Activated naive CD4-positive, alpha-beta T cell treated with anti-CD3 and anti-CD28 coated beads, Interleukin-2, amount 10 ng/mL, durations not matched to agents 7 days and 5 days (primary cell): ENCODE results near the gene ATAD5.
"Not testable (repeated sequence)": the region's sequence is repeated elsewhere in the genome, so short reads cannot be mapped to it uniquely, and the experiment has no call there.

Experiments
- CTCF ChIA-PET: fragments of 350-600 bp; sonication (Branson Sonifier 250); formaldehyde crosslinking; loops from one replicate; lab custom pipeline; 2021; ENCODE audit warnings: antibody characterized with exemption; lab: Charles Lee
- DNase-seq: peaks from one replicate; pipeline ENCODE4 v3.0.0-alpha.2; 2020
- H3K27ac Mint-ChIP-seq: one replicate; pipeline ENCODE4 v1.8.0; 2021; ENCODE audit warnings: mild to moderate bottlenecking, moderate library complexity, mixed read lengths
- H3K27me3 Mint-ChIP-seq: one replicate; pipeline ENCODE4 v1.8.0; 2021; ENCODE audit warnings: mild to moderate bottlenecking, mixed read lengths
- H3K36me3 Mint-ChIP-seq: one replicate; pipeline ENCODE4 v1.8.0; 2021; ENCODE audit warnings: mixed read lengths
- H3K4me1 Mint-ChIP-seq: one replicate; pipeline ENCODE4 v1.8.0; 2021; ENCODE audit warnings: mixed read lengths
- H3K4me3 Mint-ChIP-seq: one replicate; pipeline ENCODE4 v1.8.0; 2021; ENCODE audit warnings: mild to moderate bottlenecking, moderate library complexity, mixed read lengths
- H3K9me3 Mint-ChIP-seq: one replicate; pipeline ENCODE4 v1.8.0; 2021; ENCODE audit warnings: mixed read lengths

Gene ATAD5

DNA sequence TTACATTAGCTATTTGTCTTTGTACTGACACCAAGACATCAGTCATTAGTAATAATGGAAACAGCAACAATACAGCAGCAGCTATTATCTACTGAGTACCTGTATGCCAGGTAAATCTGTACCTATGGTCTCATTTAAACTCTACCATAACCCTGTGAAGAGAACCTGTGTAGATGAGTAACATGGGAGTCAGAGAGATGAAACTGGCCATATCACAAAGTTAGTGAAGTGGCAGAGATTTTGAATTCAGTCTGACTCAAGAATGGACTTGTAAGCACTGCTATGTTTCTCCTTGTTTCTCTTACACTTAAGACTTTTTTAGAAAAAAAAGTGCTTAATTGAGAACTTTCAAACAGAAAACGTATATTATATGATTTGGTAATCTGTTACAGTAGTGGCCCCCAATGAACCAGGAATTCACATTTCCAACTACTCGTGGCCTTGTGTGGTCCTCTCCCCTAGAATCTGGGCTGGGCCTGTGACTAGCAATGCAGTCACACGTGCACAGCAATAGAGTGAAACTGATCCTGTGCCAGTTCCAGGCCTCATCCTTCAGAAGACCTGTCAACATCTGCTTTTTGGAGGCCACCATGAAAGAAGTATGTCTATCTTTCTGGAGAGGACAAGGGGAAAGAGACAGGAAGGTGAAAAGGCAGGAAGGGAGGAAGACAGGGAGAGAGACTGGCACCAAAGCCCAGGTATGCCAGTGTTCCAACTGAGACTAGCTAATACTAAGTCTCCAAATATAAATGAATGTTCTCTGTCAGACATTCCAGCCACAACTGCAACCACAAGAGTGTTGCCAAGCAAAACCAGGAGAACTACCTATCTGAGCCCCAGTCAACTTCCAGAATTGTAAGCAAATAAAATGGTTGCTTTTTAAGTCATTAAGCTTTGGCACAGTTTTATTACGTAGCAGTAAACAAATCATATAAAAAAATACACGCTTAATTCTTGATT lies 19.3 kb upstream of the ATAD5 start:
- Mint-ChIP-seq H3K9me3 (no peaks in the 10 kb centered on the region), H3K27me3 (no peaks in the 10 kb centered on the region), H3K4me1 (peaks cover 61% of the 10 kb centered on the region), H3K27ac (peak overlapping the region; percentile 87), H3K36me3 (peaks cover 41% of the 10 kb centered on the region), H3K4me3 (no peak overlapping the region)
- no peak for DNase-seq
- CTCF ChIA-PET, result interaction anchor here (12.3 kb wide), 1 partner anchor 10 kb away, joined by 211 read pairs; the partner anchor contains the start of gene CRLF3

DNA sequence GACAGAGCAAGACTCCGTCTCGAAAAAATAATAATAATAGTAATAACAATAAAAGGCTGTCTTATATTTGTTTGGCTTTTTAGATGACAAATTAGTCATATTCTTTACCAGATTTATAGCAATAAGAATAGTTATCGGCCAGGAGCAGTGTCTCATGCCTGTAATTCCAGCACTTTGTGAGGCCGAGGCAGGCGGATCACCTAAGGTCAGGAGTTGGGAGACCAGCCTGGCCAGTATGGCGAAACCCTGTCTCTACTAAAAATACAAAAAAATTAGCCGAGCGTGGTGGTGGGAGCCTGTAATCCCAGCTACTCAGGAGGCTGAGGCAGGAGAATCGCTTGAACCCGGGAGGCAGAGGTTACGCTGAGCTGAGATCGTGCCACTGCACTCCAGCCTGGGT lies 17.5 kb upstream of the ATAD5 start:
- H3K27me3 Mint-ChIP-seq, H3K9me3 Mint-ChIP-seq, H3K4me3 Mint-ChIP-seq, H3K27ac Mint-ChIP-seq, DNase-seq: not testable (repeated sequence)
- H3K4me1 Mint-ChIP-seq, result peaks cover 63% of the 10 kb centered on the region
- CTCF ChIA-PET, result interaction anchor here (12.3 kb wide), 1 partner anchor 8 kb away, joined by 211 read pairs; the partner anchor contains the start of gene CRLF3
- H3K36me3 Mint-ChIP-seq, result peaks cover 44% of the 10 kb centered on the region

- CTCF ChIA-PET, result interaction anchor here (12.3 kb wide), 1 partner anchor 8 kb away, joined by 211 read pairs; the partner anchor contains the start of gene CRLF3
- H3K4me3 Mint-ChIP-seq, H3K27me3 Mint-ChIP-seq, H3K27ac Mint-ChIP-seq, H3K9me3 Mint-ChIP-seq, DNase-seq: not testable (repeated sequence)
- Mint-ChIP-seq H3K4me1 (peaks cover 63% of the 10 kb centered on the region), H3K36me3 (peaks cover 40% of the 10 kb centered on the region)
Measured at GRCh38 chr17:30814860-30815259, 16.9 kb upstream of the ATAD5 start.

- Mint-ChIP-seq H3K27ac (no peak overlapping the region), H3K4me1 (peaks cover 63% of the 10 kb centered on the region)
- CTCF ChIA-PET, result interaction anchor here (0.8 kb wide), 1 partner anchor 8 kb away, joined by 3 read pairs; the partner anchor contains the start of gene CRLF3
Measured at GRCh38 chr17:30816165-30816564, 15.6 kb upstream of the ATAD5 start.

DNA sequence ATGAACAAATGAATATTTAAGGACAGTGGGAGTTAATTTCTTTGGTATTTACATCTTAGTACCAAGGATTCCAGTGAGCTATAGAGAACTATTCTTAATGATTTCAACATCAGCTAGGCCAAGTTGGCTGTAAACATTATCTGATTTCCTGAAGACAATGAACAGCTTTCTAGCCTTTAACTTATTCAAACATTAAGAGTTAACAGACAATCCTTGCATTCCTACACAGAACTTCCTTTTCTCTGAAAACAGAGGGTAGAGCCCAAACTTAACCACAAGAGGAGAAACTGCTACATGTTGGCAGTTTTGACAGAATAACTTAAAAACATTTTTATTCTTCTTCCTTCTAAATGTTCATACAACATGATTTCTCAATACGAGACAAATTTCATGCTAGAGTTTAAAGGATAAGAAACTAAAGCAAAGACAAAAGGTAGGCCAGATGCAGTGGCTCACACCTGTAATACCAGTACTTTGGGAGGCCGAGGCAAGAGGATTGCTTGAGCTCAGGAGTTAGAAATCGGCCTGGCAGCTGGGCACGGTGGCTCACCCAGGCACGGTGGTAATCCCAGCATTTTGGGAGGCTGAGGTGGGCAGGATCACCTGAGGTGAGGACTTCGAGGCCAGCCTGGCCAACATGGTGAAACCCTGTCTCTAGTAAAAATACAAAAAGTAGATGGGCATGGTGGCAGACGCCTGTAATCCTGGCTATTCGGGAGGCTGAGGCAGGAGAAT lies 11.6 kb upstream of the ATAD5 start:
- Mint-ChIP-seq H3K27me3 (no peaks in the 10 kb centered on the region), H3K4me3 (peak overlapping the region; percentile 96), H3K9me3 (peaks cover 2% of the 10 kb centered on the region), H3K4me1 (peaks cover 63% of the 10 kb centered on the region), H3K36me3 (peaks cover 32% of the 10 kb centered on the region), H3K27ac (peak overlapping the region; percentile 93)
- no peak for DNase-seq
- CTCF ChIA-PET, result interaction anchor here (11.0 kb wide), 1 partner anchor 11 kb away, joined by 211 read pairs; no protein-coding TSS in a partner anchor

More at GRCh38 chr17:30816165-30816564, 15.6 kb upstream of the ATAD5 start:
- peaks cover 2% of the 10 kb centered on the region for H3K9me3 Mint-ChIP-seq
- DNase-seq, result no peak
- no peak overlapping the region for H3K4me3 Mint-ChIP-seq
- no peaks in the 10 kb centered on the region for H3K27me3 Mint-ChIP-seq
- peaks cover 38% of the 10 kb centered on the region for H3K36me3 Mint-ChIP-seq

DNA sequence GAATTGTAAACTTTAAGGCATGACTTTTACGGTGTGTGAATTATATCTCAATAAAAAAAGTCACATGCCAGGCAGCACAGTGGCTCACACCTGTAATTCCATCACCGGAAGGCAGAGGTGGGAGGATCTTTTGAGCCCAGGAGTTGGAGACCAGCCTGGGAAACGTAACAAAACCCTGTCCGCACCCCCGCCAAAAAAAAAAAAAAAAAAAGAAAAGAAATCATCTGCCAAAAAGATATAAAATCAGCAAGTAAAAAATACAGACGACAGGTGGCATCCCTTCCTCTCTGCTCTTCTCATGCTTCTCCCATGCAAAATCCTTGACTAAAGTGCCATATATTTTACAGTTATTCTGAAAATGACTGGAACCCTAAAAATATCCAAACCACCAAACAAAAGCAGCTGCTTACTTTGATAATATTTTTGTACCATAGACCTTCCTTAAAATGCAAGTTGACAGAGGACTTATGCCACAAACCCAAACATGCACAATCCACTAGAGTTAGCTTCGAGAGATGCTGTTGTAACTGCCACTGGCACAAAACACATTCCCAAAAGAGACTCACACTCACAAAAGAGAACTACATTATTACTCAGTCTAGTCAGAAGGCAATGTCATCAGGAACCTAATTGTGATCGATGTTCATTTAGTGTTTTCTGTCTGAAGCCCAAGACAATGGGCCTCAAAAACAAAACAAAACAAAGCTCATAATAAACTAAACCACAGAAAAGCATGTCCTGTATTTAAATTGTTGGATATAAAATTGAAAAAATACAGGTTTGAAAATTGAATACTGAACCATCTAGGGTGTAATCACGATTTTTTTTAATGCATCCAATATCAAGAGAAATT lies 9.7 kb upstream of the ATAD5 start:
- peaks cover 2% of the 10 kb centered on the region for H3K9me3 Mint-ChIP-seq
- H3K27ac Mint-ChIP-seq, result peak overlapping the region; percentile 93
- peak; percentile 41 for DNase-seq
- H3K4me3 Mint-ChIP-seq, result peak overlapping the region; percentile 96
- H3K27me3 Mint-ChIP-seq, result no peaks in the 10 kb centered on the region
- peaks cover 67% of the 10 kb centered on the region for H3K4me1 Mint-ChIP-seq
- H3K36me3 Mint-ChIP-seq, result peaks cover 25% of the 10 kb centered on the region
- CTCF ChIA-PET, result interaction anchor here (0.6 to 11.0 kb wide), 4 partner anchors 10 to 233 kb away, joined by 3 to 211 read pairs (median 6); partner anchors contain the start of gene ATAD5

GRCh38 chr17:30822919-30823318 lies 8.8 kb upstream of the ATAD5 start:
- not testable (repeated sequence) for H3K27me3 Mint-ChIP-seq, H3K9me3 Mint-ChIP-seq
- DNase-seq, result peak; percentile 44
- H3K4me3 Mint-ChIP-seq, result peak overlapping the region; percentile 96
- H3K36me3 Mint-ChIP-seq, result peaks cover 23% of the 10 kb centered on the region
- peaks cover 63% of the 10 kb centered on the region for H3K4me1 Mint-ChIP-seq
- CTCF ChIA-PET, result interaction anchor here (1.1 to 11.0 kb wide), 4 partner anchors 9 to 33 kb away, joined by 3 to 211 read pairs (median 10); partner anchors contain the start of gene ATAD5
- H3K27ac Mint-ChIP-seq, result peak overlapping the region; percentile 93

GRCh38 chr17:30823421-30823820 lies 8.3 kb upstream of the ATAD5 start:
- CTCF ChIA-PET, result interaction anchor here (0.6 to 11.0 kb wide), 5 partner anchors 8 to 34 kb away, joined by 3 to 211 read pairs (median 9); no protein-coding TSS in a partner anchor
- Mint-ChIP-seq H3K4me3 (peak overlapping the region; percentile 96), H3K27ac (peak overlapping the region; percentile 93), H3K36me3 (peaks cover 22% of the 10 kb centered on the region), H3K27me3 (no peaks in the 10 kb centered on the region), H3K4me1 (peaks cover 58% of the 10 kb centered on the region), H3K9me3 (peaks cover 2% of the 10 kb centered on the region)
- no peak for DNase-seq

- Mint-ChIP-seq H3K4me3 (peak overlapping the region; percentile 96), H3K27me3 (no peaks in the 10 kb centered on the region), H3K9me3 (no peaks in the 10 kb centered on the region), H3K27ac (peak overlapping the region; percentile 93), H3K36me3 (peaks cover 16% of the 10 kb centered on the region), H3K4me1 (peaks cover 52% of the 10 kb centered on the region)
- DNase-seq, result peak; percentile 58
- CTCF ChIA-PET, result interaction anchor here (1.1 to 11.0 kb wide), 6 partner anchors 8 to 719 kb away, joined by 3 to 211 read pairs (median 6); no protein-coding TSS in a partner anchor
Measured at GRCh38 chr17:30824002-30824355, 7.8 kb upstream of the ATAD5 start.

DNA sequence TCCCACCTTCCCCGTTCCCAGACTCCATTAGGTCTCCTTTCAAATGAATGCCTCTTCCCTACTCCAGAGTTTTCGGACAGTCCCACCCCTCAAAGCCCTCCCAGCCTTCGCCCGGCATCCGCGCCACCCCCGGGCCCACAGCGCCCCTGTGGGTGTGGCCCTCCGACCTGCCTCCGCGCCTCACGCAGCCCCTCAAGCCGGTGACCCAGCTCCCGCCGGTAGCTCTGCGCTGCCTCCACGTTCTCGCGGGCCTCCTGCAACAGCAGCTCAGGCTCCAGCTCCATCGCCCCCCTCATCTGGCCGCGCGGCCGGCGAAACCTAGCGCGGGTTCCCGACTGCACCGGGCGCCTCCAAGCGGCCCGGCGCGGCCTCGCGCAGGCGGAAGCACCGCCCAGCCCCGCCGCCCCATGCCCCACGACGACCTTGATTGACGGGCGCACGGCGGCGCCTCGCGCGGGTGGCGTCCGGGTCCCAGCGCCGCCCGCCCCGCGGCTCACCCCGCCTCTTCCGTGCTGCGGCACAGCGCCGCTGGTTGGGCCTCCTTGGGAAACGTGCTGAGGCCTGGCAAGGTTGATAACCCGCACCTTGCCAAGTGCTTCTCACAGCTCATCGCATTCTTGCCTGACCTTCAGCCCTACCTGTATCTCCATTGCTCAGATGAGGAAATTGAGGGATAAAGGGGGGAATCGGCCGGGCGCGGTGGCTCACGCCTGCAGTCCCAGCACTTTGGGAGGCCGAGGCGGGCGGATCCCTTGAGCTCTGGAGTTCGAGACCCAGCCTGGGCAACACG lies 7.2 kb upstream of the ATAD5 start, which contains the start of gene CRLF3:
Gene CRLF3, minus strand, starts transcription at position 337 of the 790 bp plus-strand sequence. Its CDS starts 41 bp downstream, at position 296.
- H3K27ac Mint-ChIP-seq, result peak within 1 kb of the TSS; percentile 93
- H3K36me3 Mint-ChIP-seq, result peaks cover 14% of the 10 kb centered on the region
- peak; percentile 92 for DNase-seq
- CTCF ChIA-PET, result interaction anchor here (0.7 to 11.0 kb wide), 14 partner anchors 9 to 720 kb away, joined by 3 to 211 read pairs (median 5); partner anchors contain the start of gene GOSR1
- H3K9me3 Mint-ChIP-seq, result no peaks in the 10 kb centered on the region
- H3K4me1 Mint-ChIP-seq, result peaks cover 46% of the 10 kb centered on the region
- peak within 1 kb of the TSS; percentile 96 for H3K4me3 Mint-ChIP-seq
- no peaks in the 10 kb centered on the region for H3K27me3 Mint-ChIP-seq

- DNase-seq, result no peak
- CTCF ChIA-PET, result interaction anchor here (0.8 to 11.0 kb wide), 7 partner anchors 18 to 486 kb away, joined by 3 to 211 read pairs (median 3); no protein-coding TSS in a partner anchor
- H3K36me3 Mint-ChIP-seq, result peaks cover 7% of the 10 kb centered on the region
- H3K4me1 Mint-ChIP-seq, result peaks cover 36% of the 10 kb centered on the region
- no peak overlapping the region for H3K4me3 Mint-ChIP-seq
- H3K27ac Mint-ChIP-seq, result no peak overlapping the region
- H3K9me3 Mint-ChIP-seq, result no peaks in the 10 kb centered on the region
- peaks cover 5% of the 10 kb centered on the region for H3K27me3 Mint-ChIP-seq
Measured at GRCh38 chr17:30827082-30827481, 4.7 kb upstream of the ATAD5 start.

GRCh38 chr17:30829022-30829421 lies 2.7 kb upstream of the ATAD5 start:
- H3K9me3 Mint-ChIP-seq, result no peaks in the 10 kb centered on the region
- peaks cover under 1% of the 10 kb centered on the region for H3K36me3 Mint-ChIP-seq
- no peak for DNase-seq
- H3K4me1 Mint-ChIP-seq, result peaks cover 46% of the 10 kb centered on the region
- peaks cover 5% of the 10 kb centered on the region for H3K27me3 Mint-ChIP-seq
- CTCF ChIA-PET, result interaction anchor here (1.0 to 1.3 kb wide), 3 partner anchors 9 to 113 kb away, joined by 3 read pairs; no protein-coding TSS in a partner anchor
- no peak overlapping the region for H3K27ac Mint-ChIP-seq
- H3K4me3 Mint-ChIP-seq, result no peak overlapping the region
